GM13976 (cell line): Measurements from ENCODE around the gene LENG9.

Experiments
- DNase-seq: peaks from one replicate; pipeline ENCODE4 v3.0.0; 2012; ENCODE audit warnings: low spot score
- CTCF ChIP-seq: IDR thresholded peaks from 2 replicates; pipeline ENCODE4 v1.5.1; 2012; ENCODE audit warnings: borderline replicate concordance, mild to moderate bottlenecking; ENCODE audit not compliant: insufficient read depth; ENCODE audit errors: extremely low read depth, missing control alignments, control extremely low read depth
- in situ Hi-C: fragments of 300-500 bp; cut with MboI; formaldehyde crosslinking; loops from one replicate; pipeline ENCODE4 v1.12.0; 2022; ENCODE audit warnings: low sequenced_read_pairs, mixed read lengths, inconsistent platforms; ENCODE audit not compliant: unreplicated experiment

LENG9 gene

GRCh38 chr19:54424660-54425381 lies 38.8 kb downstream of the LENG9 start:
- no peak for TF ChIP-seq CTCF
- no peak for DNase-seq
- in situ Hi-C loops = no loop called here

- TF ChIP-seq CTCF = no peak
- in situ Hi-C loops = no loop called here
- DNase-seq = no peak
Measured at GRCh38 chr19:54424201-54424600, 39.4 kb downstream of the LENG9 start.

- DNase-seq = no peak
- no peak for TF ChIP-seq CTCF
- in situ Hi-C loops = no loop called here
Measured at GRCh38 chr19:54422136-54422535, 41.4 kb downstream of the LENG9 start.

- no peak for DNase-seq
- in situ Hi-C loops = no loop called here
- no peak for TF ChIP-seq CTCF
Measured at GRCh38 chr19:54421521-54421920, 42.1 kb downstream of the LENG9 start.

GRCh38 chr19:54421169-54421516 lies 42.4 kb downstream of the LENG9 start:
- peak; percentile 31 for DNase-seq
- in situ Hi-C loops = no loop called here
- TF ChIP-seq CTCF = no peak

GRCh38 chr19:54420383-54421168 lies 43.0 kb downstream of the LENG9 start:
- DNase-seq = peak; percentile 36
- in situ Hi-C loops = no loop called here
- no peak for TF ChIP-seq CTCF
